Thyroid gland (tissue), 4 donors: ENCODE results near the gene BOLA2.
"Not testable (repeated sequence)": the region's sequence is repeated elsewhere in the genome, so short reads cannot be mapped to it uniquely, and the experiment has no call there.

Experiments used
- POLR2A ChIP-seq, 2 donors: fragments of 450-650 bp; IDR thresholded peaks; one replicate each; pipeline ENCODE4 v1.6.1; 2017; ENCODE audit warnings: antibody characterized with exemption in 2 of 2, mild to moderate bottlenecking in 2 of 2, moderate library complexity in 1 of 2
- TF ChIP-seq, protein P1 (sequence below), 6 experiments: fragments of 200-600 bp in 3 of 6; fragments of 450-650 bp in 3 of 6; sonication (generic) in 3 of 6; IDR thresholded peaks; one replicate each; pipeline ENCODE4 v1.5.1; 2016 to 2019; ENCODE audit warnings: antibody characterized with exemption in 6 of 6, mild to moderate bottlenecking in 2 of 6, inconsistent platforms in 1 of 6, moderate library complexity in 1 of 6

DNA sequence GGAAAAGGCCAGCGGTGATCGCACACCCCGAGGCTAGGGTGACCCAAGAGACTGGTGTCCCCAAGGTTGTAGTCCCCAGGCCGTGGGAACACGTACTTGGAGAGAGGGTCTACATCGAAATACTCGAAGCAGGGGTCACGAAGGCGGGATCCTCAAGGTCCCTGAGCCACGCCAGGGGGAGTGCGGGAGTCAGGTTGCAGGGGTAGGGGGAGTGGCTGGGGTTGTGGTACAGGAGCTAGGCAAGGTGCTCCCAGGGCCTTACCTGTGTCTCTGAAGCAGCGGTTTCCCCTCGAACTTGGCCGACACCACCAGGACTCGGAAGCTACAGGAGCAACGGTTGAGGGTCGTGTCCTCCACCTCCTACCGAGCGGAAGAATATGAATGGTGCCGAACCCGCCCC lies 397 bp downstream of the BOLA2 start:
- not testable (repeated sequence) for TF ChIP-seq POLR2A (IDR thresholded peaks at IDR 0.05)
- TF ChIP-seq, protein P1, sequence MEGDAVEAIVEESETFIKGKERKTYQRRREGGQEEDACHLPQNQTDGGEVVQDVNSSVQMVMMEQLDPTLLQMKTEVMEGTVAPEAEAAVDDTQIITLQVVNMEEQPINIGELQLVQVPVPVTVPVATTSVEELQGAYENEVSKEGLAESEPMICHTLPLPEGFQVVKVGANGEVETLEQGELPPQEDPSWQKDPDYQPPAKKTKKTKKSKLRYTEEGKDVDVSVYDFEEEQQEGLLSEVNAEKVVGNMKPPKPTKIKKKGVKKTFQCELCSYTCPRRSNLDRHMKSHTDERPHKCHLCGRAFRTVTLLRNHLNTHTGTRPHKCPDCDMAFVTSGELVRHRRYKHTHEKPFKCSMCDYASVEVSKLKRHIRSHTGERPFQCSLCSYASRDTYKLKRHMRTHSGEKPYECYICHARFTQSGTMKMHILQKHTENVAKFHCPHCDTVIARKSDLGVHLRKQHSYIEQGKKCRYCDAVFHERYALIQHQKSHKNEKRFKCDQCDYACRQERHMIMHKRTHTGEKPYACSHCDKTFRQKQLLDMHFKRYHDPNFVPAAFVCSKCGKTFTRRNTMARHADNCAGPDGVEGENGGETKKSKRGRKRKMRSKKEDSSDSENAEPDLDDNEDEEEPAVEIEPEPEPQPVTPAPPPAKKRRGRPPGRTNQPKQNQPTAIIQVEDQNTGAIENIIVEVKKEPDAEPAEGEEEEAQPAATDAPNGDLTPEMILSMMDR (IDR thresholded peaks at IDR 0.05), result not testable (repeated sequence)
